Measurements from ENCODE around the gene LIMA1.

DNA sequence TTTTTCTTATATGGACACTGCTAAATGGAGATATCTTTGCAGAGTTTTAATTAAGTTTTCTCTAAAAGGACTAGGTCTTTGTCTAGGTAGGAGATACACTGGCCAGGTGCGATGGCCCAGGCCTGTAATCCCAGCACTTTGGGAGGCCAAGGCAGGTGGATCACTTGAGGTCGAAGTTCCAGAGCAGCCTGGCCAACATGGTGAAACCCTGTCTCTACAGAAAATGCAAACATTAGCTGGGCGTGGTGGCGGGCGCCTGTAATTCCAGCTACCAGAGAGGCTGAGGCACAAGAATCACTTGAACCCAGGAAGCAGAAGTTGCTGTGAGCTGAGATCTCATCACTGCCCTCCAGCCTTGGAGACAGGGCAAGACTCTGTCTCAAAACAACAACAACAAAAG, 99.1 kb downstream of the LIMA1 start:
- TF ChIP-seq, protein P1, sequence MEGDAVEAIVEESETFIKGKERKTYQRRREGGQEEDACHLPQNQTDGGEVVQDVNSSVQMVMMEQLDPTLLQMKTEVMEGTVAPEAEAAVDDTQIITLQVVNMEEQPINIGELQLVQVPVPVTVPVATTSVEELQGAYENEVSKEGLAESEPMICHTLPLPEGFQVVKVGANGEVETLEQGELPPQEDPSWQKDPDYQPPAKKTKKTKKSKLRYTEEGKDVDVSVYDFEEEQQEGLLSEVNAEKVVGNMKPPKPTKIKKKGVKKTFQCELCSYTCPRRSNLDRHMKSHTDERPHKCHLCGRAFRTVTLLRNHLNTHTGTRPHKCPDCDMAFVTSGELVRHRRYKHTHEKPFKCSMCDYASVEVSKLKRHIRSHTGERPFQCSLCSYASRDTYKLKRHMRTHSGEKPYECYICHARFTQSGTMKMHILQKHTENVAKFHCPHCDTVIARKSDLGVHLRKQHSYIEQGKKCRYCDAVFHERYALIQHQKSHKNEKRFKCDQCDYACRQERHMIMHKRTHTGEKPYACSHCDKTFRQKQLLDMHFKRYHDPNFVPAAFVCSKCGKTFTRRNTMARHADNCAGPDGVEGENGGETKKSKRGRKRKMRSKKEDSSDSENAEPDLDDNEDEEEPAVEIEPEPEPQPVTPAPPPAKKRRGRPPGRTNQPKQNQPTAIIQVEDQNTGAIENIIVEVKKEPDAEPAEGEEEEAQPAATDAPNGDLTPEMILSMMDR (IDR thresholded peaks at IDR 0.05; ENCODE audit: low read depth, low read length): no peak
- TF ChIP-seq, protein P2, sequence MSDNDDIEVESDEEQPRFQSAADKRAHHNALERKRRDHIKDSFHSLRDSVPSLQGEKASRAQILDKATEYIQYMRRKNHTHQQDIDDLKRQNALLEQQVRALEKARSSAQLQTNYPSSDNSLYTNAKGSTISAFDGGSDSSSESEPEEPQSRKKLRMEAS (IDR thresholded peaks at IDR 0.05; ENCODE audit: low read depth, low read length): no peak

All from NB4 (cell line).